ENCODE measurements around the gene RAB3A.

Gene RAB3A

GRCh38 chr19:18204394-18205199, 755 bp upstream of the RAB3A start:
- TF ChIP-seq FOXP2 (optimal IDR thresholded peaks at IDR 0.05; ENCODE audit: borderline replicate concordance, extremely low read depth, extremely low read length, insufficient read depth), result no peak
- no peak for TF ChIP-seq SIN3A (IDR thresholded peaks at IDR 0.05; ENCODE audit: borderline replicate concordance, insufficient read depth, low read length)
- TF ChIP-seq TAF1 (IDR thresholded peaks at IDR 0.05; ENCODE audit: borderline replicate concordance, insufficient read depth, low read length), result no peak
- TF ChIP-seq REST (IDR thresholded peaks at IDR 0.05; ENCODE audit: insufficient read depth in 1 of 2, low read depth in 2 of 2, low read length in 2 of 2), result no peak
- no peak for TF ChIP-seq POLR2AphosphoS5 (IDR thresholded peaks at IDR 0.05; ENCODE audit: low read depth, low read length)

- TF ChIP-seq REST (IDR thresholded peaks at IDR 0.05; ENCODE audit: insufficient read depth in 1 of 2, low read depth in 2 of 2, low read length in 2 of 2), result no peak
- TF ChIP-seq TAF1 (IDR thresholded peaks at IDR 0.05; ENCODE audit: borderline replicate concordance, insufficient read depth, low read length), result 0 out of 2 replicates have a peak, but pooled peaks have one; percentile 3
- no peak for TF ChIP-seq FOXP2 (optimal IDR thresholded peaks at IDR 0.05; ENCODE audit: borderline replicate concordance, extremely low read depth, extremely low read length, insufficient read depth)
- TF ChIP-seq POLR2AphosphoS5 (IDR thresholded peaks at IDR 0.05; ENCODE audit: low read depth, low read length), result no peak
- TF ChIP-seq SIN3A (IDR thresholded peaks at IDR 0.05; ENCODE audit: borderline replicate concordance, insufficient read depth, low read length), result no peak
These were observed 407 bp downstream of the RAB3A start for GRCh38 chr19:18203408-18203862.

GRCh38 chr19:18202778-18203407, 949 bp downstream of the RAB3A start:
- TF ChIP-seq FOXP2 (optimal IDR thresholded peaks at IDR 0.05; ENCODE audit: borderline replicate concordance, extremely low read depth, extremely low read length, insufficient read depth) (no peak), REST (IDR thresholded peaks at IDR 0.05; ENCODE audit: insufficient read depth in 1 of 2, low read depth in 2 of 2, low read length in 2 of 2) (no peak), TAF1 (IDR thresholded peaks at IDR 0.05; ENCODE audit: borderline replicate concordance, insufficient read depth, low read length) (peak; percentile 19; the same call in 1 of the 2 replicates), SIN3A (IDR thresholded peaks at IDR 0.05; ENCODE audit: borderline replicate concordance, insufficient read depth, low read length) (0 out of 2 replicates have a peak, but pooled peaks have one; percentile 19), POLR2AphosphoS5 (IDR thresholded peaks at IDR 0.05; ENCODE audit: low read depth, low read length) (no peak)

GRCh38 chr19:18202397-18202777, 1.5 kb downstream of the RAB3A start:
- TF ChIP-seq SIN3A (IDR thresholded peaks at IDR 0.05; ENCODE audit: borderline replicate concordance, insufficient read depth, low read length) (no peak), TAF1 (IDR thresholded peaks at IDR 0.05; ENCODE audit: borderline replicate concordance, insufficient read depth, low read length) (no peak), REST (IDR thresholded peaks at IDR 0.05; ENCODE audit: insufficient read depth in 1 of 2, low read depth in 2 of 2, low read length in 2 of 2) (no peak)

Data from PFSK-1 (cell line).